Fibroblast of skin of left quadriceps (primary cell): ENCODE measurements around the gene PCDH15.

Experiments
- DNase-seq, 2 experiments: peaks; one replicate each; pipeline ENCODE4 v3.0.0-alpha.2; 2013; ENCODE audit warnings: low read depth in 2 of 2

The PCDH15 gene

DNA sequence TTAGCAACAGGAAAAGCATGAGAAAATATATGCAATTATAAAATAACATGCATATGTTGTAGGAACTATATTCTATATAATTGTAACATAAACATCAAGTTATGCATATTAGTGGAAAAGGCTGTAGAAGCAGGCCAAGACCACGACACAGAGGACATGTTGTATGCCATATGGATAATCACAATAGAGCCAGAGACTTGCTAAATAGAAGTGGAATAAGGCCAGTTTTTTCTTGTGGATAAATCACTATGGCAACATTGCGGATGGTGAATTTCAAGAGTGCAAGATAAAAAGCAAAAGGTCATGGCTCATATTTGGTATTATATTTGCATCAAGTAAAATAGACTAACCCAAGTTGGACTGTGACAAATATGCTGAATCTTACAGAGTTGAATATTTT is 93.0 kb downstream of the PCDH15 start:
- DNase-seq = no peak

DNA sequence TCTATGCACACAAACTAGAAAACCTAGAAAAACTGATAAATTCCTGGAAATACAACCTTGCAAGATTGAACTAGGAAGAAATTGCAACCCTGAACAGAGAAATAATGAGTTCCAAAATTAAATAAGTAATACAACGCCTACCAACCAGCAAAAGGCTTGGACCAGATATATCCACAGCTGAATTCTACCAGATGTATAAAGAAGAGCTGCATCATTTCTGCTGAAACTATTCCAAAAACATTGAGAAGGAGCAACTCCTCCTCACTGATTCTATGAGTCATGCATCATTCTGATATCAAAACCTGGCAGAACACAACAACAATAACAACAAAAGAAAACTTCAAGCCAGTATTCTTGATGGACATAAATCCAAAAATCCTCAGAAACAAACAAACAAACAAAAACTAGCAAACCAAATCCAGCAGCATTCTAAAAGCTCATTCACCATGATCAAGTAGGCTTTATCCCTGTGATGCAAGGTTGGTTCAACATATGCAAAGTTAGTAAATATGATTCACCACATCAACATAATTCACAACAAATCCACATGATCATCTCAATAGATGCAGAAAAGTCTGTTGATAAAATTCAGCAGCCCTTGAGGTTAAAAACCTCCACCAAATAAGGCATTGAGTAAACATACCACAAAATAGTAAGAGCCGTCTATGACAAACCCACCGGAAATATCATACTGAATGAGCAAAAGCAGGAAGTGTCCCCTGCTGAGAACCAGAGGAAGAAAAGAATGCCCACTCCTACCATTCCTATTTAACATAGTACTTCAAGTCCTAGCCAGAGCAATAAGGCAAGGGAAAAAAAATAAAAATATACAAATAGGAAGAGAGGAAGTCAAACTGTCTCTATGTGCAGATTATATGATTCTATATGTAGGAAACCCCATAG is 98.2 kb downstream of the PCDH15 start:
- DNase-seq = no peak

GRCh38 chr10:54691331-54691730 is 109.7 kb downstream of the PCDH15 start:
- DNase-seq = no peak

GRCh38 chr10:54682554-54682953 is 118.5 kb downstream of the PCDH15 start:
- DNase-seq = no peak

GRCh38 chr10:54681136-54681535 is 119.9 kb downstream of the PCDH15 start:
- no peak for DNase-seq

- no peak for DNase-seq
Observed at GRCh38 chr10:54667136-54667535, 133.9 kb downstream of the PCDH15 start.

DNA sequence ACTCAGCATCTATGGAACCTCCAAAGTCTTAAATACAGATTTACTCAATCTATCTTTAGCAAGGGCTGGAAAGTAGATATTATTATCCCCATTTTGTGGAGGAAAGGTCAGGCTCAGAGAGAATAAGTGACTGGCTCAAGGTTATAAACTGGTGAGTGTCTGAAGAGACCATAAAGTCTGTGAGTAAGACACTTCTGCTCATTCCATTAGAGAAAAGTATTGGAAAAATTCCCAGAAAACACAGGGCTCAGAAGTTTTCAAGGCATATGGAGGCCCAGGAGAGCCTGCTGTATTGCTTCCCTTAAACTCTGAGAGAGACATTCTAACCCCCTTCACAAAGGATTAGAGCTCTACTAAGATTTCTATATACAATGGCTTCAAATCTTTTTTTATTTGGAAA is 134.8 kb downstream of the PCDH15 start:
- DNase-seq = peak in 1 of 2 experiments; percentile 1

DNA sequence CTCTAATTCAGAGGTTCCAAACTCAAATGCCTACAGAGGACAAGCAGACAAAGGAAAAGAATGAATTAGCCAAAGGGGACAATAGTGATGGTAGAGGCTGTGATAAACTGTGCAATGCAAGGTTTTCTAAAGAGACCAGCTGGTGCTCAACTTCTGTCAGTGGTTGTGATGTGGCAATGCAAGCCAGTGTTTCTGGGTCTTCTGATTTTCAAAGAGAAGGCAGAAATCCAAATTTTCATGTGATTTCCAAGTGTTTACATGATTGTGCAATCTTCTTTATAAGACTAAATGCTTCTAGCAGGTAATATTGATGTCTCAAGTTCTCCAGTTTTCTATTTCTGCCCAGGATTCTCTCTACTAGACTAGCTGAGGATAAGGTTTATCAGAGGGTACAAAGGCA is 135.9 kb downstream of the PCDH15 start:
- DNase-seq = no peak

- no peak for DNase-seq
Observed at GRCh38 chr10:54660397-54660796, 140.6 kb downstream of the PCDH15 start.

DNA sequence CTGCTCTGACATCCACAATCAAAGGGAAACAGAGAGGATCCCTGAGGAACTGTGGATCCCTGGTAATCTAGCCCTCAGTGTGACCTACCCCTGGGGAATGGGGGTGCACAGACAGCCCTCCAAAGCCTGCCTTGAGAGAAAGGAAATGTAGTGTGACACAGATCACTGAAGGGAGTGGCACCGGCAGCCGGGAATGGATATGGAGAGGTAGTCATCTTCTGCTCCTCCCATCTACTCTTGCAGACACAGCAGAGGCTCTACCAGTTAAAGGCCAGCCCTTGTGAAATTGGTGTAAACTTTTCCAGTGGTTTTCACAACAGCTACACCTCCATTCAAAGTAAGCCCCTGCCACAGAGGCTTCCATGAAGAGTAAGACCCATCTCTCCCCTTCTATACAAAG is 144.4 kb downstream of the PCDH15 start:
- DNase-seq = no peak

DNA sequence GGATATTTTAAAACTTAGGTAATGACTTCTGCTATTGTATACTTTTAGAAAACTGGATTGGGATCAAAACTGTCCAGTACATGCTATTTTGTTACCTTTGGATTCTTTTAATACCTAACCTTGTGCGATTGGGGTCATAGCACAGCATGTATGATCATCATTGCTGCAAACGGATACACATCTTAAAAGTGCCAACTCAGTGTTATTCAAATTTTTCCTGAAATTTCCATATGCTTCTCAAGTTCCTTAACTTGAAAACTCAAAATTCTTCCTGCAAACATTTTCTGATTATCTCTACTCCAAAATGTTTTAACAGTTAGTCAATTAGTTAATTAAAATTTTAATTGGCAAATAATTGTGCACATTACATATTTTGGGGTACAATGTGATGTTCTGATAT is 147.5 kb downstream of the PCDH15 start:
- DNase-seq = no peak

DNA sequence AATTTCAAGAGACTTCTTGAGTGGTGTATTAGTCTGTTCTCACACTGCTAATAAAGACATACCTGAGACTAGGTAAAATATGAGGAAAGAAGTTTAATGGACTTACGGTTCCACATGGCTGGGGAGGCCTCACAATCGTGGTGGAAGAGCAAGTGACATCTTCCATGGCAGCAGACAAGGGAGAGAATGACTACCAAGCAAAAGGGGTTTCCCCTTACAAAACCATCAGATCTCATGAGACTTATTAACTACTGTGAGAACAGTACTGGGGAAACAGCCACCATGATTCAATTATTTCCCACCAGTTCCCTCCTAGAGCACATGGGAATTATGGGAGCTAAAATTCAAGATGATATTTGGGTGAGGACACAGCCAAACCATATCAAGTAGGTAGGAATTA is 150.5 kb downstream of the PCDH15 start:
- DNase-seq = no peak

- DNase-seq = no peak
Observed at GRCh38 chr10:54622017-54622416, 179.0 kb downstream of the PCDH15 start.

DNA sequence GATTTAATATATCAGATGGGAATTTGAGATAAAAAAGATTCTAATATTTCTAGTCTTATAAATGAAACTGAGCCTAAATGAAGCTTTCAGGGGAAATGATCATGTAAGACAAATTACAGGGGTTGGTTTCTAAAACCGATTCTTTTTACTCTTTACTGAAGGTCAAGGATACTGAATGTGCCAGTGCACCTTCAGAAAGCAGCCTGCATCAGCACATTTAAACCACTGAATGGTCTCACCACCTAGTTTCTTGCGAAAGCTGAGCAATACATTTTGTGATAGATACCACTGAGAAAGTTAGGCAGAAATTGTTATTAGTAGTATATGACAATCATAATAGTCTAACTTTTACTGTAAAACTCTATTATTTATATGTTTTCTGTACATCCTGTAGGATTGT is 180.7 kb downstream of the PCDH15 start:
- DNase-seq = no peak

DNA sequence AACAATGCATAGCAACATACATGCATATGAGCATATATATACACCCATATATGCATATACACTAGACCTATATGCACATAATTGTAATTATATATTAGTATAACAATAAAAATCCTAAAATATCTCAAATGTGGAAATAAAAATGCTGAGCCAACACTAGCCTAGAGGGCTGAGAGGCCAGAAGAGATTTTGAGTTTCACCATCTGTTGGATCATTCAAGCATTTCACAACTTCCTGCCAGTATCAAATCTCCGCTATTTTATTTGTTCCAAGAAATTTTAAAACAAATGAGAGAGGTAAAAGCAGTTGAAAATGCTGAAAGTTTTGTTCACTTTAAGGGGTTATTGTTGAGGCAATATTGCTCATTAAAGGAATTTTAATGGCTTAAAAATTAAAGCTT is 187.0 kb downstream of the PCDH15 start:
- DNase-seq = no peak

DNA sequence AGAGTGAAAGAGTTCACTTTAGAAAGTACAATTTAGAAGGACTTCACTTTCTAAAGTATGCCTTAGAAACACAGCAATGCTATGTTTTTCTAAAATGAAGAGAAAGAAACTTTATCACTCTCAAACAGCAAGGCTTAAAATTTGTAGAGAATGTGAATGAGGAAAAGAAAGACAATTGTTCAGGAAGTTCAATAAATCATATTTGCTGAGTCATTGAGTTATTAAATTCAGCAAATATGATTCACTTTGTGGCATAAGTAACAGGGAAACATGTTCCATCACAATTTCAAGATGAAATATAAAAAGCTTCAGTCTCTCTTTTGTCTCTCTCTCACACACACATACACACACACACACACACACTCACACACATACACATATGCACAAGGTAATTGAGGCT is 187.9 kb downstream of the PCDH15 start:
- no peak for DNase-seq

- DNase-seq = no peak
Observed at GRCh38 chr10:54609423-54609822, 191.6 kb downstream of the PCDH15 start.

GRCh38 chr10:54607983-54608382 is 193.0 kb downstream of the PCDH15 start:
- DNase-seq = no peak

DNA sequence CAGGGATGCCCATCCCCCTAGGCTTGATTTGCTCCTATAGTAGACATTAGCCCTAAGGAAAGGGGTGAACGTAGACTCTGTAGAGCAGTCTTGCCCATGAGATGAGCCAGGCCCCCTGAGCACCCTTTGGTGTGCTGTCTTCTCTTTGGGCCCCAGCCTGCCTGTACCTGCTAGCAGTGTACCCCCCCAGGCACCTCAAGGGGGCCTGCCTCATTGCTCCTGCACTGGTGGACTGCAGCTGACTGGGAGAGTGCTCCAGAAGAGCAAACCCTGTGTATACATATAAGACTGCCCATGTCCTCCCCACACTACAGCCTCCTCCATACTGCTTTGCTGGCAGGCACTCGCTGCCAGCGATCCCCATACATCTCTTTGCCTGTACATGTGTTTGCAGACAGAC is 206.7 kb downstream of the PCDH15 start:
- DNase-seq = no peak

DNA sequence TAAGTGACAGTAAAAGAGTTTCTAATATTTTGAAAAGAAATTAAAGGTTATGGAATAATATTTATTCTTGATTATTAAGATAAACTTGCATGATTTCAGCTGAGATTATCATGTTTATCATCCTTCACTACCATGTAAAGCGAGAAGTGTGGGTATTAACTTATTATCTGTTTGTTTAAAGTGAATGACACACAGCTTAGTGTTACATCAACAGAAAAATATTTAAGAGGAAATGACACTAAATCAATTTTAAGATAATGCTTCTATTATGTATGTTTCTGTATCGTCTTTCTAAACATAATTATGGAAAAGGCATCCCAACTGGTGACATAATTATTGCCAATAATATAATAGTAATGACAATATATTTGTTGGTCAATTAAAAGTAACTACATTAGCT is 213.1 kb downstream of the PCDH15 start:
- no peak for DNase-seq

DNA sequence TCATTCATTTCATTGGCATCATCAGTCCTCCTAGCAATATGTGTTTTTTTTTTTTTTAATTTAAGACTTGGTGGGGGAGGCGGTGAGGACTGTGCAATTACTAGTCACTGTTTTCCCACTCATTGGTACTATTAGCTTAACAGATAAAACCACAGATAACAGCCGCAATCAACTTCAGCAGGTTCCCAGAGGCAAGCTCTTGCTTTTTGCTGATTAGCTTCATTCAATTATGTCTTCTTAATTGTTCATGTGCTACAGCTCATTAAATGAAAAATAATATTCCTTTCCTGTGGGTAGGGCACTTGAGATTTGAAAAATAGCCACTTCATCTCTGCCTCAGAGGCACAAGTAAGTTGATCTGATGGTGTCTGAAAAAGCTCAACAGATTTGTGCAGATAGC is 215.5 kb downstream of the PCDH15 start:
- no peak for DNase-seq

- no peak for DNase-seq
Observed at GRCh38 chr10:54577682-54578081, 223.3 kb downstream of the PCDH15 start.

- no peak for DNase-seq
Observed at GRCh38 chr10:54576541-54576940, 224.5 kb downstream of the PCDH15 start.

GRCh38 chr10:54559498-54559897 is 241.5 kb downstream of the PCDH15 start:
- DNase-seq = peak; percentile 37 to 42
